HG03064 (cell line): ENCODE data around the gene SIAH2.

Experiments used
- ATAC-seq: cut with Tn5 transposase; IDR thresholded peaks from one replicate; pipeline ENCODE4 v1.9.1; 2021; ENCODE audit warnings: low read depth; ENCODE audit not compliant: unreplicated experiment

Gene SIAH2

DNA sequence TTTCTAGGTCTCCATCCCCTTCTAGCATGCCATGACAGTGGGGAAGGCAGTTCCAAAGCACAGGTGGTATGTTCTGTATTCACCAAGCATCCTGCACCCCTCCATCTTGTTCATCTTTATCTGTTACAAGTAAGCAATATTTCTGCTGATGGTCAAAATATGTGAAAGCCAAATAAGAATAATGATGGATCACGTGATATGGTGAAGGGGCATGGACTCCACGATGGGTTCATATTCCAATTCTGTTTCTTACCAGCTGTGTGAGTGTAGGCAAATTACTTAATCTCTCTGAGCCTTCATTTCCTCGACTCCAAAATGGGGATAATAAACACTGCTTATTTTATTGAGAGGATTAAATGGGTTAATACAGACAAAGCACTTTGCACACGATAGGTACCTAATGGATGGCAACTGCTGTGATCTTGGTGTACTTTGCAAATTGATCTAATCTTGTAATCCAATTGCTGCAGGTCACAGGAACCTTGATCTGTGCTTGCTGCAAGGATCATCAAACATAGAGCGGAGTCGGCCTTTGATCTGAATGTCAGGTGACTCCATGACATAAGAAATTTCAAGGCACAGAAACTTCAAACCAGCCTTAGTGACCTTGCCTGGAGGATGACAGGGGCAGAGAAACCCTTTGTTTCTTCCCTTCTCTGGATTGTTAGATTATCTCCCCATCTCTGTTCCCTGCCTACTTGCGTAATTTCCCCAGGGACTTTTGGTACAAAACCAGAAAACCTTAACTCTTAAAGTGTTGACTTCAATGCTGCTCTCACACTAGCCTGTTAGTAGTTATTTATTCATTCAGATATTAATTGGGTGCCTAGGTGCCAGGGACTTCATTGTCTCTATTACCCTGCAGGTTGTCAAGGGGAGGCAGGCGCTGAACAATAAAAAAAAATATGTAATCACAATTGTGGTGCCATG, 25.8 kb downstream of the SIAH2 start:
- ATAC-seq = no peak

DNA sequence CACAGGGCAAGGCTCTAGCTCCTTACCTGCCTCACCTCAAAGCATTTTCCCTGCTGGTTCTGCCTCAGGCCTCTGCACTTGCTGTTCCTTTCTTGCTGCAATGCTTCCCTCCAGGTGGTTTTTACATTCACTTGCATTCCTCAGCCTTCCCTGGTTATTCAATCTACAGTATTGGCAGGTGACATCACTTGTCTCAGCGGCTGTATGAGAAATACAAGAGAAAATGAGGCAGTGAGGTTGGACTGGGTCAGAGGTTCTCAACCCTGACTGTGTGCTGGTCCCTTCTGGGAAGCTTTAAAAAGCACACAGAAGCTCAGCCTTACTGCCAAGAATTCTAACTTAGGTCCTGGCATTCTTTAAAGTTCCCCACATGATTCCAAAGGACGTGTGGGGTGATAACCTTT, 26.7 kb downstream of the SIAH2 start:
- no peak for ATAC-seq

DNA sequence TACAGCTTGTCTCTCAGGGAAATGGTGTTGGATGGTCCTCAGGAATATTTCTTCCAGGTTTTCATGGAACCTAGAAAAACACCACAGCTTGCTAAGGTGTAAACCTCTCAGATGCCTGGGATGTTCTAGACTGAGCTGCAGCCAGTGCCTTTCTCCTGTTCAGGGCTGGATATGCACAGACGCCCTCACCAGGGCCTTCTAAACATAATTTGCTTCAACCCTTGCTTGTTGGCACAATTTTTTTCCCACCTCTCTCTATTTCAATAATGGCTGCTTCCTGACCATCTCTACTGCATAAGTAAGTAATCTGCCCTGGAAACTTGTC, 28.2 kb downstream of the SIAH2 start:
- ATAC-seq = no peak

DNA sequence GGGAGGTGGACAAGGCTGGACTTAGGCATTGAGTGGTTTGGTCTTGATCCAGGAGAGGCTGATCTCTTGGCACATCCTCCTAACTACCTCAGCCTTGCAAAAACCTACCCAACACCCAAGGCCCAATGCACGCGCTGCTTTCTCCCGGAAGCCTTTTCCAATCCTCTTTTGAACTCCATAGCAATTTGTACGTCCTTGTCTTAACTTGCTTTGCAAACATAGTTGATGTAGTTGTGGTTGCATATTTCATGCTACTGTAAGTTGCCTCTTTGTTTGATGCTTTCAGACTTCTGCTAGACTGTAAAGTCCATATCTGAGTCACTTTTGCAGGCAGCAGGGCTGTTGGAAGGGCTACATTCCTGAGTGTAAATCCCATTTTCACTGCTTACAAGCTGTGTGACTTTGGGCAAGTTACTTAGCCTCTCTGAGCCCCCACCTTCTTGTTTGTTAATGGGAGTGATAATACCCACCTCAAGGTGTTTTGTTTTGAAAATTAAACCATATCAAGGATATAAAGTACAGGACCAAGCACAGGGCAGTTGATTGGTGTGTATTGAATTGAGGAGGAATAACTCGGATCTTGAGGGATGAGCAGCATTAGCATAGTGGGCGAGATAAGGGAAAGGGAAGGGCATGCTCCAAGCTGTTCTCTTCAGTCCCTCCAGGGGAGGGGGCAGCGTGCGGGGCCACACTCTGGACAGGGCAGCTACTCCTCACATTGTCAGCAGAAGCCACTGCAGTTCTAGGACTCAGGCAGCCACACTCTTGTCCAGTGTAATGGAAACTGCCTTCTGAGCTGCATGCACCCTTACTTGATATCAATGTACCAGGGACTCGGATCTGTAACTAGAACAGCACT, 28.8 kb downstream of the SIAH2 start:
- ATAC-seq = no peak

DNA sequence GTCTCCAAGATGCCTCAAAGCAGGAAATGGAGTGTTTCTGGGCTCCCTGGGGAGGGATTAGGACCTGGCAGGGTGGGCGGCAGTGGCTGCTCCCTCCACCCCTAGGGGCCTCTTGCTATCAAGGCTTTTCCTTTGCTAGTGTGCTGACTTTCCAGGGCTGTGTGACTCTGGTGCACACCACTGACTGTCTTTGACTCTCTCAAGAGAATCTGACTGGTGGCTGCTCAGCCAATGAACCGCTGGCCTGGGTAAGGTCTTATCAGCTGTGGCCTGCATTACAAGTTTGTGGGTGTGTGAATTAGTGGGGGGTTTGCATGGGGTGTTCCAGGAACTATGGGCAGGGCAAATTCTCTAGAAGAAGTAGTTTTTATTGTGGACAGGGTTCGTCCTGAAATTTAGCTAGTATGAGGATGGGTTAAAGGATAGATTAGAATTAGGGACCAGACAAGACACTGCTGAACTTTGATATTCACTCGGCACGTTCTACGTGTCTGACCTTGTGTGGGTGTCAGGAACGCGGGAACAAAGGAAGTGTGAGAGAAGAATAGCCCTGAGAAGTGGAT, 29.5 kb downstream of the SIAH2 start:
- ATAC-seq = no peak

DNA sequence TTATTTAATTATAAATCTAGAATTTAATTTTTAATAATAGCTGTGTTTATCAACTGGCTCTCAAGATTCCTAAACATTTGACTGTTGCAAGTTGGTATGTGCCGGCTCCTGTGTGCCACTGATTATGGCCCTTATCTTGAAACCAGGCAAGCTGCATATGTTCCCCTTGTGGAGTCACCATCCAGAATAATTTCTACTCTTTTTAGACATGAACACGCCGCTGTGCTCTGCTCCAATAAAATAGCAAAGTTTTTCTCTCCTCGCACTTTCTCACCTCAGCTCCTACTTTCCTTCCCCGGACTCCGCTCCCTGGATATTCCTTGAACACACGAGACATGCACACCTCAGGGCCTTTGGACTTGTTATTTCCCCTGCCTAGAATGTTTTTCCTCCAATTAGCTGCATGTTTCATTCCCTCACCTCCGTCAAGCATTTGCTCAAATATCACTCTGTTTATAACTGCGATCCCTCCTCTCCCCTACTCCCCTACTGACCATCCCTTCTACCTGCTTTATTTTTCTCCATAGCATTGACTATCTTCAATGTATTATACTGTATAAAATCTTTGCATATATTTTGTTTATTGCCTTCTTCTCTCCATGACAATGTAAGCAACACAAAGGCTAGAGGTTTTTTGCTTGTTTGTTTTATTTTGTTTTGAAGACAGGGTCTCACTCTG, 33.1 kb downstream of the SIAH2 start:
- no peak for ATAC-seq

DNA sequence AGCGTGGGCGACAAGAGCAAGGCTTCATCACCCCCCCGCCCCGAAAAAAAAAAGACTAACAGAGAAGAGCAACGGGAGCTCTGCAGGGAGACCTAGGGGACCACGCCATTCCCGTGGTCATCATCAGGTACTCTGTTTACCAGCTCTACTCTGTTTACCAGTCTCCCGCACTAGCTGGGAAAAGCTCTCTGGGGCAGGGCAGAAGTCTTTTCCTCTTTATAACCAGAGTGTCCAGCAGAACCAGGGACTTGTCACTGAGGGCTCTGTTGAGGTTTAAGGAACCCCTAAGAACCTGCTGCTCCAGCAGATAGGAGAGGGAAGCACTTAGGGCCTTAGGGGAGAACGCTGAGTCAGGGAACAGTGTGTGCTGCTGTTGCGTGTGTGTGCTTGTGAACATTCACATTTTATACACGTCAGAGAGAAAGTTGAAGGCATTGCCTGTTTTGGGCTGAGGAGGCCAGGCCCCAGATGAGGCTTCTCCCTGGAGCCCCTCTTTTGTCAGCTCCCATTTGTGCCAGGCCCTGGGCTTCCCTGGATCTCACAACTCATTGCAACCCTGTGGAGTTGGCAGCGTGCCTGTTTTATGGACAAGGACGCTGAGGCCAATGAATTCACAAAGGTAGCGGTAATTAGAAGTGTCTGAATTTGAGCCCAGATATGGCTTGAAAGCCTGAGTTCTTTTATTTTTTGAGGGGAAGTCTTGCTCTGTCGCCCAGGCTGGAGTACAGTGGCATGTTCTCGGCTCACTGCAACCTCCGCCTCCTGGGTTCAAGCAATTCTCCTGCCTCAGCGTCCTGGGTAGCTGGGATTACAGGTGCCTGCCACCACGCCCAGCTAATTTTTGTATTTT, 35.1 kb downstream of the SIAH2 start:
- ATAC-seq = no peak

DNA sequence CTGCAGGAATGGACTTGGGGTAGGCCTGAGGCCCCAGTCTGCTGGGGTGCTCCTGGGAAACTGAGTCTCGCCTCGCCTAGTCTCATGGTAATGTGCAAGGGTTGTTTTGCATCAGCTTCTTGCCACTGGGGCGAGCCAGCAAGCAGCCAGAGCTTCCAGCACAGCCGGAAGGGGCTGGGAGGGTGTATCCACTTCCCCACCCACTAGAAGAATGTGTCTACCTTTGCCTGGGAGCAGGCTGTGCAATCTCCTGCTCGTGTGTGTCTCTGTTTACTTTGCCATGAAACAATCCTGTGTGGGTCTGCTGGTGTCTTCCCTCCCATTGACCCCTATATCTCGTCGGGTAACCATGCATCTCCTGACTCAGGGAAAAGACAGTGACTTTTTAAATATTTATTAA, 37.4 kb downstream of the SIAH2 start:
- no peak for ATAC-seq

DNA sequence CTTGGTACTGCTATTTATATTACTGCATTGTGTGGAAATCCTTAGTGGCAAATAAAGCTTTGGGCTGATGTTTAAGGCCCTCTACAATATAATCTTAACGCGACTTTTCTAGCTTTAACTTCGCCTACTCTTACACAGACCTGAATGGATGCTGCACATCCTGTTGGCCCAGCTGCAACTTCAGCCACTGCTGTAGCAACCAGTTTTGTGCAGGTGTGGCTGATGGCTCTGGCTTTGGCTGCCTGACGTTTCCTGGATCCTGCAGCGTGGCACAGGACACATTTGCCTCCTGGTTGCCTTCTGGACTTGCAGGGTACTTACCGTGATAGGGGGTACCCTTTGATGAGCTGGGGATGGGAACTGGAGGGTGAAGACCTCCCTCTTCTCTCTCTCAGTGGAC, 39.0 kb downstream of the SIAH2 start:
- ATAC-seq = no peak

DNA sequence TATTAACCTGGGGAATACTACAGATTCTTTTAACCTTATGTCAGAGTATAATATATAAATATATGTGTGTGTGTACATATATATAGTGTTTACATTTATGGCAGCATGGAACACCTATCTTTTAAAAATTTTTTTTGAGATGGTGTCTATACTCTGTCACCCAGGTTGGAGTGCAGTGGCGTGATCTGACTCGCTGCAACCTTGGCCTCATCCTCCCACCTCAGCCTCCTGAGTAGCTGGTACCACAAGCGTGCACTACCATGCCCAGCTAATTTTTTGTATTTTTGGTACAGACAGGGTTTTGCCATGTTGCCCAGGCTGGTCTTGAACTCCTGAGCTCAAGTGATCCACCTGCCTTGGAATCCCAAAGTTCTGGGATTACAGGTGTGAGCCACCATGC, 40.7 kb downstream of the SIAH2 start:
- no peak for ATAC-seq

DNA sequence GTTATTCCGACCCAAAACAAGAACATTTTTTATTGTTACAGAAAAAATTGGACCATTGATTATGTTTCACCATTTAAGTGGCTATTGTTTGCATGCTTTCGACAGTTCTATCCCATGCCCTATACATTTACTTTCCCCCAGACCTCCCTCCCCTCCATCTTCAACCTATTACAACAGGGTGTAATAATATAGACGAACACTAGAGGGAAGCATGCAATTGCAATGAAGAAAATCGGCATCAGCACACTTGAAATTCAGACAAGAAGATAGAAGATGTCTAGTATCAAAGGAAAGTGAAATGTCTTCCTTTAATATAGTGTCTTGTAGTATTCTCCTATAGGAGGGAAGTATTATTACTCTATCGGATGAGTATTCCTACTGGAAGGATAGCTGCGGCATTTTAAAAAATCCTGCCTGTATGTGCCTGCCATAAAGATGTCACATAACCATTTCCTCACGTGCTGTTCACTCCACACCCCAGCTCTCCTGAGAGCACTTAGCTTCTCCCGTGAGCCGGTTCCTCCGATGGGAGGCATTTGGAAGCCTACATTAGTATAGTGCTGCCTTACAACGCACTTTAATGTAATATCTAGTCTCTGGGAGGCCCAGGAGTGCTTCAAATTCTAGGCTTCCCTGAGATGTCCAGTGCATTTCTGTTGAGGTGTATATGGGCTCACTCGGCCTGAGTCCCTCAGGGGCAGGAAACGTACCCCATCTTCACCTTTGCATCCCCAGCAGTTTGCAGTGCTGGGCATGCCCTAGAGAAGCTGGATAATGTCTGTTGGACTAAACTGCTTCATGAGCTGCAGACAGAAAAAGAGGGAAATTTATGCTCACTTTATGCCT, 41.5 kb downstream of the SIAH2 start:
- peak; percentile 75 for ATAC-seq

DNA sequence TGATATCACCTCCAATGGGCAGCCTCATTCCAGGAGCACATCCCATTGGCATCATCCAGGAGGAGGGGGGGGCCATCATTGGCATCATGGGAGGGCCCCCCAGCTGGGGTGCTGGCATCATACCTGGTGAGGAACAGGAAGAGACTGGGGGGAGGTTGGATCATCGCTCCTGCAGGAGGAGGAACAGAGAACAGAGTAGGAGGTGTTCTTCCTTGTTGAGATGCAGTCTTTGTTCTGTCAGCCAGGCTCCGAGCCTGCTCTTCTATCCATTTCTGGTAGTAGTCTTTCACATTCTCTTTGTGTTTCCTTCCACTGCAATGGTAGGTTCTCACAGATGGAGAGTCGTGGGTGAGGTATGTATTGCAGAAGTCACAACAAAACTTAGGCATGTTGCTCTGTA, 42.5 kb downstream of the SIAH2 start:
- ATAC-seq = no peak

DNA sequence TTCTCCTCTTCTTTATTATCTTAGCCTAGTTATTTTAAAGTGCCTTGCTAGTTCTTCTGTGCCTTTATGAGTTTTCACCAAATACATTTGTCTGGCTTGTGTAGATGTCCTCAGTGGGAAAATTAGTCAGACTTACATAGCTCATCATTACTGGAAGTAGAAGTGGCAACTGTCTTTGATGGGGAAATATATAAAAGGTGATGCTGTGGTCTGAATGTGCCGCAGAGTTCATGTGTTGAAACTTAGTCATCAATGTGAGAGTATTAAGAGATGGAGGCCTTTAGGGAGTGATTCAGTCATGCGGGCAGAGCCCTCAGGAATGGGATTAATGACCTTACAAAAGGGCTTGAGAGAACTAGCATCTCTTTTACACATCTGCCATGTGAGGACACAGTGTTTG, 52.9 kb downstream of the SIAH2 start:
- ATAC-seq = no peak

DNA sequence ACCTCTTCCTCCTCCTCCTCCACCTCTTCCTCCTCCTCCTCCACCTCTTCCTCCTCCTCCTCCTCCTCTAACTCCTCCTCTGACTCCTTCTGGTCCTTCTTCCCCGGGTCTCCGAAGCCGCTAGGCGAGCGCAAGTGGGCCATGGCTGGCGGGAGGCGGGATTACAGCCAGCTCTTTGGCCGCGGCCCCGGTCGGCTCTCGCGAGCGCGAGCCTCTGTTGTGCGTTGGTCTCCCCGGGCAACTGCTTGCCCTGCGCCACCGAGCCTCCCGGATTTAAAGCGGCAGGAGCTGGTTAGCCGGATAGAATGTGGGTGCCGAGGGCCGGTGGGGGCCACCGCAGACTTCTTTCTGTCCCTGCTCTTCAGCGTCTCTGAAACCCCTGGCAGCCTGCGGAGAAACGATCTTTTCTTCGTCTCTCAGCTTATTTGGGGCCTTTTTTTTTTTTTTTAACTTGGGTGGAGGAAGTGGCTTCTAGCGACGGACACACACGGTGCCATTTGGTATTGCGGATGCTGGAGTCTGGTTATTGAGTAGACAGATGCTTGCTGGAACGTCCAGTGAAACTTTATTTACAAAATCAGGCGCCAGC, 59.1 kb downstream of the SIAH2 start, which contains the start of gene ERICH6:
TSS of gene ERICH6 (minus strand) at position 165 of the 589 bp plus-strand sequence. CDS start at position 143, 22 bp downstream.
- ATAC-seq = peak; percentile 99

DNA sequence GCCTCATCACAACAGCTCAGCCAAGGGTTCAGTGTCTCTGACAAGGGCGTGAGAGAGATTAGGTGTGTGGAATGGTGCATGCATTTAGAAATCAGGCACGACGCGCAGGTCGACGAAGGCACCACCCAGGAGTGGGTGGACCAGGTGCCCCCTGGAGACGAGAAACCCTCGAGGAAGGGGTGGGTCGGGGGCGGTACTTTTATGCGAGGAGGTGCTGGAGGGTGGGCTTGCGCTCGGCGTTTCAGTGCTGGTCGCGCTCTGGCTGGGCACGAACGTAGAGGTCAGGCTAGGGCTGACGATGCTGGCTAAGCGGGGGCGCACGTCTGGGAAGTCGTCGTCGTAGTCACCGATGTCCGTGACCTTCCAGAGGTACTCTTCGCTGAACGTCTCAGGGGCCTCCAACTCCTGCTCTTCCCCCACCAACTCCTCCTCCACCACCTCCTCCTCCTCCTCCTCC, 59.6 kb downstream of the SIAH2 start:
- ATAC-seq = peak; percentile 48

DNA sequence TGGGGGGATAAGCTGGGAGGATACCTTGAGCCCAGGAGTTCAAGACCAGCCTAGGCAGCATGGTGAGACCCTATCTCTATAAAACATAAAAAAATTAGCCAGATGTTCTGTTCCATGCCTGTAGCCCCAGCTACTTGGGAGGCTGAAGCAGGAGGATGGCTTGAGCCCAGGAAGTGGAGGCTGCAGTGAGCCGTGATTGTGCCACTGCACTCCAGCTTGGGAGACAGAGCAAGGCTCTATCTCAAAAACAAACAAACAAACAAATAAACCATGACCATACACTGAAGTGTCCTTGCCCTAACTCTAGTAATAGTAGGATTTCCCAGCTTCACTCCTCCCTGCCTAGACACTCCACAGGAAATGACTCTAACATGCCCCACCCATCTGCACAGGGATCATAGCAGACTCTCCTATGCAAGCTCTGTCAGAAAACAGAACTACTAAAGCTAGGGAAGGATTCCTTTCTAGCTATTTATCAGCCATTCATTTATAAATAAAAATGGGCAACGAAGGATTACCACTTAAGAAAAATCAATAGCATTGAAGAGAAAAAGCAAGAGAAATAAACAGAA, 63.8 kb downstream of the SIAH2 start:
- no peak for ATAC-seq

DNA sequence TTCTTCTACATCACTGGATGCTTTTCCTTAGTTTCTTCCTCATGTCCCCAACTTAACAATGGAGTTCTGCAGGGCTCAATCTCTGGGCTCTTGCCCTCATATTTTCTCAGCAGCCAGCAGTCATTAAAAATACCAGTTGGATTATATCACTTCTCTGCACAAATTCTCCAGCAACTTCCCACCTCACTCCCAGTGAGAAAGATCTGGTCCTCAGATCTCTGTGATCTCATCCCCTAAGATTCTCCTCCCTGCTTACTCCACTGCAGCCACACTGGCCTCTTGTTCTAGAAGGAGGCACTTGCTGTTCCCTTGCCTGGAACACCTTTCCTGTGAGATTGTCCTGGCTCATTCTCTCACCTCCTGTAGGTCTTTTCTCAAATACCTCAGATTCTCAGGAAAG, 65.3 kb downstream of the SIAH2 start:
- ATAC-seq = no peak

DNA sequence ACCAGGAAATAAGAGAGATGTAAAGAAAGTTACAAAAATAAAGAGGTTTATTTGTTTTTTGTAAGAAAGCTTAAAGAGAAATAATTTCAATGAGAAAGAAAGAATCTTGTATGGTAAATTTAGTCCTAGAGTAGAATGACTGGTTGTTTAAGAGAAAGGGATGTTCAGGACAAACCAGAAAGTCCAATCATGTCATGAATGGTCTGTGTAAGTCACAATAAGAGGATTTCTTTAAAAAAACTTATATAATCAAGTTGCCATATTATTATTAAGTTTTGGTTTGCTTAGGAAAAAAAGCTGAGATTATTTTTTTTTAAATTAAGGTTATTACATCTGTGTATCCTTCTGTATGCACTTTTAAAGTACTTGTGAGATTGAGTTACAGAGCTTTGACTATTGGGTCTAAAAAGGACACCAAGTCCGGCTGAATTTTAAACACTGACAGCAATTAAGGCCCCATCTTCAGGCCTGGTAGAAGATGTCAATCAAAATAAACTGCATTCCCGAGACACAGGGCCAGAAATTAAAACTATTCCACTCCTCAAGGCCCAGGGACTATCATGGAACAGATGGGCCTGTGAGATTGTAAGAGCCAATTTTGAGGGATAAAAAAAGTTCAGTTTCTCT, 71.4 kb downstream of the SIAH2 start:
- ATAC-seq = no peak
